ENCODE results near the gene CSHL1. TPM values are rescaled to one million over a fixed set of nuclear protein-coding genes. Genes with fewer than 3 reads are reported as not detected.

Gene CSHL1
- total and polyA plus RNA-seq, 2 donors (not counting 1 experiment from before 2014, with no cell fraction given) = not detected

DNA sequence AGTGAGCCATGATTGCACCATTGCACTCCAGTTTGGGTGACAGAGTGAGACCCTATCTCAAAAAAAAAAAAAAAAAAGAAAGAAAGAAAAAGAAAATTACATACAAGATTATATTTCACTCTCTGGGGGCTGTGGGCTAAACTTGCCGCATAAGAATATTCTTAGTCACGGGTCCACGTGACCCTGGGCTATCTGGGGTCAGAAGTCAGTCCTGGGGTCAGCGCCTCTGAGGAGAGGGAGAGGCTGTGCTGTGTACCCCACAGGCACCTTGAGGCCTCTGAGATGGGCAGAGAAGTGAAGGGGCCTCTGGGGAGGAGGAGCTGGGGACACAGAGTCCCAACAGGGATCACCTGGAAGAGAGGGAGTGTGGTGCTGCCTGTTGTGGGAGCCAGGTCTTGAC, 26.9 kb upstream of the CSHL1 start:
- Histone ChIP-seq H4K20me1 (ENCODE audit: control insufficient read depth, extremely low read depth, insufficient read depth, low read length) (no peaks in the 10 kb centered on the region), H2AFZ (ENCODE audit: low read length) (no peak overlapping the region), H3K4me1 (ENCODE audit: control insufficient read depth, extremely low read depth, insufficient read depth, low read length) (no peaks in the 10 kb centered on the region), H3K27ac (ENCODE audit: insufficient read depth, low read length) (no peak overlapping the region), H3K9ac (ENCODE audit: insufficient read depth, low read length) (no peak overlapping the region), H3K4me2 (ENCODE audit: extremely low read depth, insufficient read depth, low read length) (no peak overlapping the region), H3K4me3 (replicated peaks in 1 of 4; ENCODE audit: control extremely low read depth in 1 of 4, insufficient read depth in 1 of 4, low read depth in 3 of 4, low read length in 4 of 4) (no peak overlapping the region), H3K79me2 (ENCODE audit: control insufficient read depth, insufficient read depth, low read length) (no peaks in the 10 kb centered on the region), H3K36me3 (ENCODE audit: control insufficient read depth, insufficient read depth, low read length) (no peaks in the 10 kb centered on the region), H3K9me3 (ENCODE audit: control insufficient read depth, insufficient read depth, low read depth, low read length) (no peaks in the 10 kb centered on the region), H3K27me3 (ENCODE audit: control insufficient read depth, insufficient read depth, low read length) (peaks cover 6% of the 10 kb centered on the region)
- no peak for TF ChIP-seq EZH2 (IDR thresholded peaks at IDR 0.05; ENCODE audit: low read length, missing control alignments)
- TF ChIP-seq, protein P1, sequence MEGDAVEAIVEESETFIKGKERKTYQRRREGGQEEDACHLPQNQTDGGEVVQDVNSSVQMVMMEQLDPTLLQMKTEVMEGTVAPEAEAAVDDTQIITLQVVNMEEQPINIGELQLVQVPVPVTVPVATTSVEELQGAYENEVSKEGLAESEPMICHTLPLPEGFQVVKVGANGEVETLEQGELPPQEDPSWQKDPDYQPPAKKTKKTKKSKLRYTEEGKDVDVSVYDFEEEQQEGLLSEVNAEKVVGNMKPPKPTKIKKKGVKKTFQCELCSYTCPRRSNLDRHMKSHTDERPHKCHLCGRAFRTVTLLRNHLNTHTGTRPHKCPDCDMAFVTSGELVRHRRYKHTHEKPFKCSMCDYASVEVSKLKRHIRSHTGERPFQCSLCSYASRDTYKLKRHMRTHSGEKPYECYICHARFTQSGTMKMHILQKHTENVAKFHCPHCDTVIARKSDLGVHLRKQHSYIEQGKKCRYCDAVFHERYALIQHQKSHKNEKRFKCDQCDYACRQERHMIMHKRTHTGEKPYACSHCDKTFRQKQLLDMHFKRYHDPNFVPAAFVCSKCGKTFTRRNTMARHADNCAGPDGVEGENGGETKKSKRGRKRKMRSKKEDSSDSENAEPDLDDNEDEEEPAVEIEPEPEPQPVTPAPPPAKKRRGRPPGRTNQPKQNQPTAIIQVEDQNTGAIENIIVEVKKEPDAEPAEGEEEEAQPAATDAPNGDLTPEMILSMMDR (conservative IDR thresholded peaks at IDR 0.05 in 1 of 2, IDR thresholded peaks at IDR 0.05 in 1 of 2; ENCODE audit: low read depth in 1 of 2, low read length in 2 of 2) = no peak
- no peak for DNase-seq (ENCODE audit: low read depth in 2 of 2)

DNA sequence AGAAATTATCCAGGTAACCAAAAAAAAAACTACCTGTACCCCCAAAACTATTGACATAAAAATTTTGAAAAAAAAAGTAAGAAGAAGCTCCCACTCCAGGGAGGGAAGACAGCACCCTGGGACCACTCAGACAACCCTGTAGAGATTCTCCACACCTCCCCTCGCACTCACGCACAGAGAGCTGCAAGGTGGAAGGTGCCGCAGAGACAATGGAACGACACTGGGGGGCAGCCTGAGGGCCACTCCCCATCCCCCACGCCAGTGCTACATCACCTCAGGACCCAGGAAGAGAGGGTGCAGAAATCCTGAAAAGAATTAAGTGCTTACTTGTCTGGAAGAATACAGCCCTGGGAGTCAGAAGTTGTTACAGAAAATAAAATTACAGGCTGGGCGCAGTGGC, 26.3 kb upstream of the CSHL1 start:
- Histone ChIP-seq H3K9ac (ENCODE audit: insufficient read depth, low read length) (no peak overlapping the region), H3K4me1 (ENCODE audit: control insufficient read depth, extremely low read depth, insufficient read depth, low read length) (no peaks in the 10 kb centered on the region), H3K4me3 (replicated peaks in 1 of 4; ENCODE audit: control extremely low read depth in 1 of 4, insufficient read depth in 1 of 4, low read depth in 3 of 4, low read length in 4 of 4) (no peak overlapping the region), H3K9me3 (ENCODE audit: control insufficient read depth, insufficient read depth, low read depth, low read length) (no peaks in the 10 kb centered on the region), H3K4me2 (ENCODE audit: extremely low read depth, insufficient read depth, low read length) (no peak overlapping the region), H4K20me1 (ENCODE audit: control insufficient read depth, extremely low read depth, insufficient read depth, low read length) (no peaks in the 10 kb centered on the region), H3K27me3 (ENCODE audit: control insufficient read depth, insufficient read depth, low read length) (peaks cover 6% of the 10 kb centered on the region), H3K27ac (ENCODE audit: insufficient read depth, low read length) (no peak overlapping the region), H3K36me3 (ENCODE audit: control insufficient read depth, insufficient read depth, low read length) (no peaks in the 10 kb centered on the region), H3K79me2 (ENCODE audit: control insufficient read depth, insufficient read depth, low read length) (no peaks in the 10 kb centered on the region), H2AFZ (ENCODE audit: low read length) (no peak overlapping the region)
- no peak for DNase-seq (ENCODE audit: low read depth in 2 of 2)
- TF ChIP-seq EZH2 (IDR thresholded peaks at IDR 0.05; ENCODE audit: low read length, missing control alignments) = no peak
- TF ChIP-seq, protein P1 (conservative IDR thresholded peaks at IDR 0.05 in 1 of 2, IDR thresholded peaks at IDR 0.05 in 1 of 2; ENCODE audit: low read depth in 1 of 2, low read length in 2 of 2) = no peak

DNA sequence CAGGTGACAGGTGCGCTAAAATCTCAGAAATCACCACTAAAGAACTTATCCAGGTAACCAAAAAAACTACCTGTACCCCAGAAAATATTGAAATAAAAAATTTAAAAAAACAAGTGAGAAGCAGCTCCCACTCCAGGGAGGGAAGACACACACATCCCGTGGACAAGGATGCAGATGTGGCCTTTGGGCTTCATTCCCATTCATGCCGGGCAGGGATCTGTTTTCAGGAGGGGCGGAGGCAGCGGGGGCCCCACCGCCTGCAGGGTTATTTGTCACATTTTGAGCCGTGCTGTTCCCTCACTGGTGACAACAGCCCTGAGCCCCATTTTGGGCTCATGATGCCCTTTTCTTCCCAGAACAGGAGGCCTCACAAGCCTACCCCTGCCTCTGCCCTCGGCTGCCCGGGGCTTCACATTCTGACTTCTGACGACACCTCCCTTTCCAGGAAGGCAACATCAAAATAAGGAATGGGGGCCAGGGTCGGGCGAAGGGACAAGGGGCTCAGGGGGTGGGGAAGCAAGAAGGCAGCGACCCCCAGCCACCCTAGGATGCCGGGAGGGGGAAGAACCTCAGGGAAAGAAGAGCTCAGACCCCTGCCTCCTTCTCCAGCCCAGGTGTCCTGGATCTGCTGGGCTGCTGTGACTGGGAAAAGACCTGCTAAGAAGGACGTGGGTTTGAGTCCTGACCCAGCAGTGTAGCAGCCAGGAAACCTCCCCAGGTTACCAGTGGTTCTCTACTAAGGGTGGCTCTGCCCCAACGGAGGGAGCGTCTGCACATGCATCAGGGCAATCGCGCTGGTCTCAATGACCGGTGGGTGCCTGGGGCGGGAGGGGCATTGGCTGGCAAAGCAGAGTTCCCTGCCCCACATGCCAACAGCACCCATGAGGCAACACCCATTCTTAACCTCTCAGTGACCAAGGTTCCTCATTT, 23.4 kb upstream of the CSHL1 start:
- no peaks in the 10 kb centered on the region for H3K79me2 ChIP-seq (ENCODE audit: control insufficient read depth, insufficient read depth, low read length)
- H3K27ac ChIP-seq (ENCODE audit: insufficient read depth, low read length) = no peak overlapping the region
- H4K20me1 ChIP-seq (ENCODE audit: control insufficient read depth, extremely low read depth, insufficient read depth, low read length) = no peaks in the 10 kb centered on the region
- no peaks in the 10 kb centered on the region for H3K36me3 ChIP-seq (ENCODE audit: control insufficient read depth, insufficient read depth, low read length)
- TF ChIP-seq, protein P1 (conservative IDR thresholded peaks at IDR 0.05 in 1 of 2, IDR thresholded peaks at IDR 0.05 in 1 of 2; ENCODE audit: low read depth in 1 of 2, low read length in 2 of 2) = no peak
- no peak for TF ChIP-seq EZH2 (IDR thresholded peaks at IDR 0.05; ENCODE audit: low read length, missing control alignments)
- DNase-seq (ENCODE audit: low read depth in 2 of 2) = no peak
- H3K9me3 ChIP-seq (ENCODE audit: control insufficient read depth, insufficient read depth, low read depth, low read length) = no peaks in the 10 kb centered on the region
- H3K4me2 ChIP-seq (ENCODE audit: extremely low read depth, insufficient read depth, low read length) = no peak overlapping the region
- H3K27me3 ChIP-seq (ENCODE audit: control insufficient read depth, insufficient read depth, low read length) = peaks cover 6% of the 10 kb centered on the region
- H2AFZ ChIP-seq (ENCODE audit: low read length) = no peak overlapping the region
- no peak overlapping the region for H3K4me3 ChIP-seq (replicated peaks in 1 of 4; ENCODE audit: control extremely low read depth in 1 of 4, insufficient read depth in 1 of 4, low read depth in 3 of 4, low read length in 4 of 4)
- no peaks in the 10 kb centered on the region for H3K4me1 ChIP-seq (ENCODE audit: control insufficient read depth, extremely low read depth, insufficient read depth, low read length)
- H3K9ac ChIP-seq (ENCODE audit: insufficient read depth, low read length) = no peak overlapping the region
